Measurements from ENCODE around the gene AGBL4.

DNA sequence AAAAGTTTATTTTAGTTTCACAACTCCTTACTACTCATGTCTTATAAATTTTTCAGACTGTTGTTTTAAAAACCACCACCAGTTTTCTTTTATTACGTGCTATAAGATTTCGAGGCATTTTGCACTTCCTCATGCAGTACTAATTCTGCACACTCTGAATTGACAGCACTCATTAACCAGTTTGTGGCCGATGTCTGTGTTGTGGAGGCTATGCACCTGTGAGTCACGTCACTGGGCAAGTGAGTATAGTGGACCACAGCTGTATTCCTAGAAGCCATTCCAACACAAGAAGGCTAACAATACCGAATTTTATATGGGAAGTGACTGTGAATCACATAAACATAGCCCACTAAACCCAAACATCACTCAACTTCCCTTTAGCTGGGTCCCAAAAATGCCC is 1530.7 kb downstream of the AGBL4 start:
- TF ChIP-seq, protein P1, sequence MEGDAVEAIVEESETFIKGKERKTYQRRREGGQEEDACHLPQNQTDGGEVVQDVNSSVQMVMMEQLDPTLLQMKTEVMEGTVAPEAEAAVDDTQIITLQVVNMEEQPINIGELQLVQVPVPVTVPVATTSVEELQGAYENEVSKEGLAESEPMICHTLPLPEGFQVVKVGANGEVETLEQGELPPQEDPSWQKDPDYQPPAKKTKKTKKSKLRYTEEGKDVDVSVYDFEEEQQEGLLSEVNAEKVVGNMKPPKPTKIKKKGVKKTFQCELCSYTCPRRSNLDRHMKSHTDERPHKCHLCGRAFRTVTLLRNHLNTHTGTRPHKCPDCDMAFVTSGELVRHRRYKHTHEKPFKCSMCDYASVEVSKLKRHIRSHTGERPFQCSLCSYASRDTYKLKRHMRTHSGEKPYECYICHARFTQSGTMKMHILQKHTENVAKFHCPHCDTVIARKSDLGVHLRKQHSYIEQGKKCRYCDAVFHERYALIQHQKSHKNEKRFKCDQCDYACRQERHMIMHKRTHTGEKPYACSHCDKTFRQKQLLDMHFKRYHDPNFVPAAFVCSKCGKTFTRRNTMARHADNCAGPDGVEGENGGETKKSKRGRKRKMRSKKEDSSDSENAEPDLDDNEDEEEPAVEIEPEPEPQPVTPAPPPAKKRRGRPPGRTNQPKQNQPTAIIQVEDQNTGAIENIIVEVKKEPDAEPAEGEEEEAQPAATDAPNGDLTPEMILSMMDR (conservative IDR thresholded peaks at IDR 0.05; ENCODE audit: low read depth, low read length) = no peak
- TF ChIP-seq CEBPB (IDR thresholded peaks at IDR 0.05; ENCODE audit: low read depth, low read length) (no peak), RAD21 (IDR thresholded peaks at IDR 0.05; ENCODE audit: low read length) (no peak), POLR2A (IDR thresholded peaks at IDR 0.05; ENCODE audit: low read depth, low read length) (no peak), MAZ (IDR thresholded peaks at IDR 0.05; ENCODE audit: borderline replicate concordance, low read depth, low read length) (no peak)
